ENCODE results near the gene MYO3B.

GRCh38 chr2:170420961-170421687 lies 243.2 kb downstream of the MYO3B start:
- TF ChIP-seq CTCF (IDR thresholded peaks at IDR 0.05) (no peak), POLR2A (IDR thresholded peaks at IDR 0.05) (no peak)

All from body of pancreas (tissue), 4 donors.